Stimulated activated CD4-positive, alpha-beta T cell treated with anti-CD3 and anti-CD28 coated beads, TNF-alpha, amount 100 ng/mL, for 4 hours (primary cell): ENCODE measurements around the gene FNBP1.

Experiments
- DNase-seq, 3 experiments: peaks; one replicate each; pipeline ENCODE4 v3.0.0-alpha.2; 2020; ENCODE audit warnings: low read depth in 3 of 3

FNBP1 gene

DNA sequence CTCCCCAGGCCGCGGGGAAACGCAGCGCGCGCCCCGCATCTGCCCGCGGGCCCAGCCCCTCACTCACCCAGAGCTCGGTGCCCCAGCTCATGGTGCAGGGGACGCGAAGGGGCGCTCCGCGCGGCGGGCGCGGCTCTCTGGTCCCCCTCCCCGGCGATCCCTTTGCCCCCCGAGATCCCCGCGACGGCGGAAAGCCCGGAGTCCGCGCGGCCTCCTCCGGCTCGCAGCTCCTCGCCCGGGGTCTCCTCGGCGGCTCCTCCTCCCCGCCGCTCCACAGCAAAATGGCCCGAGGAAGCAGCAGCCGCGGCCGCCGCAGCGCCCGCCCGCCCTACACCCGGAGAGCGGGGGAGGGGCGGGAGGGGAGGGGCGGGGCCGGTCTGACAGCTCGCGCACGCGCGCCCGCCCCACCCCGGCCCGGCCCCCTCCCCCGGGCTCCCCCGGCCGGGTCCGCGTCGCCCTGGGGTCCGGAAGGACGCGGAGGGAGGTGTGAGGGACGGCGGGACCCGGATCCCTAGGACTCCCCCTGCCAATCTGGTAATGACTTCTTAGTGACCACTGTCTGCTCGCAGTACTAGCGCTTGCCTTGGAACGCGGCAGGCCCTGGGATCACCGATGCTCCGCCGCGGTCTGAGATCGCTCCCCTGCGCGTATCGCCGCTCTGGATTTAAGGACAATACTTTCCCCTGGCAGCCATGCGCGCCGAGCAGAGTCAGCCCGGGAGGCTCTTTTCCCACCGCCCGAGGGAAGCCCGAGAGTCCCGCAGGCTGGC lies at the start of gene FNBP1:
Gene FNBP1 (minus strand): TSS at position 305 of the 769 bp plus-strand sequence. CDS start 214 bp downstream, at position 91.
- DNase-seq = peak; percentile 64 to 75 (median 65)

DNA sequence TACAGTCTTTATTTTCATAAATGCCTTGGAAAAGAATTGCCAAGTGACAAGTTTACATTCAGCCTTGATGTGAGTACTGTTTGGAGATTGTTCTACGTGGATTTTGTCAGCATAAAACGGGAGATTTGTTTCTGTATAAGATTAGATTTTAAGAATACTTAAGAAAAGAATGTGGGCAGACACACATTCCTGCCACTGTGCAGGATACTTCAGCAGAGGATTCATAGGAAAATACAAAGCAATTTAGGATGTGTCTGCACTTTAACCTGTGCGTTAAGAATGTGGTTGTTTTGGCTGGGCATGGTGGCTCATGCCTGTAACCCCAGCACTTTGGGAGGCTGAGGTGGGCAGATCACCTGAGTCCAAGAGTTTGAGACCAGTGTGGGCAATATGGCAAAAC lies 47.9 kb upstream of the FNBP1 start:
- DNase-seq = no peak

DNA sequence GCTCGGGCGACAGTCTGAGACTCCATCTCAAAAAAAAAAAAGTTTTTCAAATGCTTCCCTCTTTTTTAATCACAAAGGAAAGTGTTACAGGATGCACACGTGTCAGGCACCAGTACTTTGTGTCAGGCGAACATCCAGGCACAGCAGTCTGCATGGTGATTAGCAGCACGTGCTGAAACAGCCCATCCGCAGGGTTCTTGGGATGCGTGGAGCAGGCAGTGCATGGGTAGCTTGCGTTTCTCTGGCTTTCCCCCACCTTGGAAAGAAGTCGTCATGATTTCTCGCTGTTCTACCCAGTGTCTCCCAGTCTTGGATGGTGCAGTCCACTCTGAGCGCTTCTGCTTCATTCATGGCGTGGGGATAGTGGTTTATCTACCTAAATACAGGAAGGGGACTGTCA lies 46.2 kb upstream of the FNBP1 start:
- DNase-seq = no peak

DNA sequence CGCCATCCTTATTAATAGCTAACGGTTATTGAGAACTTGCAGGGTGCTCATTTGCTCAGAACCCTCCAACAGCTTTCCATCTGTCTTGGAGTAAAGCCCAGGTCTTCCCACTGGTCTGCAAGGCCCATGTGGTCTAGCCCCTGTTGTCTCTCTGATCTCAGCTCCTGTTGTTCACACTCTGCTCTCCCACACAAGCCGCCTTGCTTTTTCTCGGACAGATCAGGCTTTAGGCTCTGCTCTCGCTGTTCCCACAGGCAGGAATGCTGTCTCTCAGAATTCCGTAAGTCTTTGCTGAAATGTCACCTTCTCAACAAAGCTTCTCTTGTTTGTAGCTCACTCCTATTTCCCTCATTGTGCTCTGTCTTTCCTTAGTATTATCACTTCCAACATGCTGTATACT lies 45.1 kb upstream of the FNBP1 start:
- no peak for DNase-seq

DNA sequence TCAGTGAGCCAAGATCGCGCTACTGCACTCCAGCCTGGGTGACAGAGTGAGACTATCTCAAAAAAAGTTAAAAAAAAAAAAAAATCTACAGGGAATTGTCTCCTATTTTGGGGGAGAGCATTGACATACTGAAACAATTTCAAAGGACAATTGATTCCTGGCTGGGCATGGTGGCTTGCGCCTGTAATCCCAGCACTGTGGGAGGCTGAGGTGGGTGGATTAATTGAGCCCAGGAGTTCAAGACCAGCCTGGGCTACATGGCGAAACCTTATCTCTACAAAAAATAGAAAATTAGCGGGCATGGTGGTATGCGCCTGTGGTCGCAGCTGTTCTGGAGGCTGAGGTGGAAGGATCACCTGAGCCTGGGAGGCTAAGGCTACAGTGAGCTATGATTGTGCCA lies 41.3 kb upstream of the FNBP1 start:
- no peak for DNase-seq

DNA sequence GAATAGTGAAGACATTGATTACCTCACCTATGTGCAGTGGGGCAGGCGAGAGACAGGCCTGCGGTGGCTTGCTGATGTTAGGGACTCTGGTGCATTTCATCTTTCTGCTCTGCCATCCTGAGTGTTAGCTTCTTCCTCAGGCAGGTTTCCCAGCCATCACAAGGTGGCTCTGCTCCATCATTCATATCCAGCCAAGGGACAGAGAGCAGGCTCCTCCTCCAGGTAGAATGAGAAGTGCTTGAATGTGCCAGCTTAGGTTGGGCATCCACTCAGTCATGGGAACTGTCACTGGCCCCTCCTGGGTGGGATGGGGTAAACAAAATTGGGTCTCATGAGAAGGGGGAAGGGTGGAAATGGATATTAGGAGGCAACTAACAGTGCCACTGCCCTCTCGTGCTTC lies 35.6 kb upstream of the FNBP1 start:
- no peak for DNase-seq

DNA sequence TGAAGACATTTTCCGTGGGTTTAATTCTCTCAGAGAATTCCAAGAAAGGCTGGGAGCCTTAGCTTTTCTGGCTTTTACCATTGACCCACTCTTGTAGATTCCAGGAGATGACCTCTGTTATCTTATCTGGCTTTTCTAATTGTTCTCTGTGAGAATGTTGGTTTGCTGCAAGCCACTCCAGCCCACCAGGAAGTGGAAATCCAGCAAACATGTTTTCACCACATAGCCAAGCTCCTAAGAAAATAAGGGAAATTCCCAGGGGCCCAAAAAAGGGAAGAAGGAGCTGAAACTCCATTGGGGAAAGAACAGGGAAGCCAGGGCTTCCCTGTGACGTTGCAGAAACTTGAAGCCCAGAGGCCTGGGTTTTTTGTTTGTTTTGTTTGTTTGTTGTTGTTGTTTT lies 30.4 kb upstream of the FNBP1 start:
- no peak for DNase-seq

DNA sequence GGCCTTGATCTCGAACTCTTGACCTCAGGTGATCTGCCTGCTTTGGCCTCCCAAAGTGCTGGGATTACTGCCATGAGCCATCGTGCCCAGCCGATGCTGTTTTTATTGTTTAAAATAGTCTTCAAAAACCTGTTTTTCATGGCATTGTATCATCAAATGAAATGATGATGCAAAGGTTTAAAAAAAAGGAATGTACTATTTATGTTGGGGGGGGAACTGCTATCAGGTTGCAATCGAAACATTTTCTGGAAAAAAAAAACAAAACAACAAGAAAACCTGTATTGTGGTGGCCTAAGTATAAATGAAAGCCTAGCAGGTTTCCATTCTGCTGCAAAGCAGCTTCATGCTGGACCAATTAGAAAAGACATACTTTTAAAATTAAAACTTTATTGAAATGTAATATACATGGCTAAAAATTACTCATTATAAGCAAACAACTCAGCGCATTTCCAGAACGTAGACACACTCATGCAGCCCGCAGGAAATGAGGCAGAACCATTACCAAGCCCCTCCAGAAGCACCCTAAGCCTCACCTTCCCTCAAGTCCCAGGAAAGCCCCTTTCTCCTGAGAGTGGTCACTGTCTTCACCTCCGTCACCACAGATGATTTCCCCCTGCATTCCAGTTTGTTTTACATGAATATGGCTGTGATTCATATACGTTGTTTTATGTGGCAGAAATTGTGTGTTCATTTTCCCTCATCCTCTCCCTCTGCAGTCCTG lies 29.7 kb upstream of the FNBP1 start:
- no peak for DNase-seq

DNA sequence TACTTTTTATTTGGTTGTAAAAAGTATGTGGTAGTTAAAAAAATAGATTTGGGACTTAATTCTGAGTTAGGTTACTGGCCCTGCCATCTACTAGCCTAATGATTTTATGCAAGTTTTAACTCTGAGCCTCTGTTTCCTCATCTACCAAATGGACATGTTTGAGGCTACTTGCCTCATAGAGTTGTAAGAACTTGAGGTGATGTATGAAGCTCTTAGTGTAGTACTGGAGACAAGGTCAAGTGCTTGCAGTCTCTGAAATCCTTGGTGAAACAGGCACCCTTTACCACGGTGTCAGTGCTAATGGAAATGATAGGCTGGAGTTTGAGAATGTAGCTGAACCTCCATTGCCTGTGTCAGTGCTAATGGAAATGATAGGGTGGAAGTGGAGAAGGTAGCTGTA lies 26.1 kb upstream of the FNBP1 start:
- no peak for DNase-seq

DNA sequence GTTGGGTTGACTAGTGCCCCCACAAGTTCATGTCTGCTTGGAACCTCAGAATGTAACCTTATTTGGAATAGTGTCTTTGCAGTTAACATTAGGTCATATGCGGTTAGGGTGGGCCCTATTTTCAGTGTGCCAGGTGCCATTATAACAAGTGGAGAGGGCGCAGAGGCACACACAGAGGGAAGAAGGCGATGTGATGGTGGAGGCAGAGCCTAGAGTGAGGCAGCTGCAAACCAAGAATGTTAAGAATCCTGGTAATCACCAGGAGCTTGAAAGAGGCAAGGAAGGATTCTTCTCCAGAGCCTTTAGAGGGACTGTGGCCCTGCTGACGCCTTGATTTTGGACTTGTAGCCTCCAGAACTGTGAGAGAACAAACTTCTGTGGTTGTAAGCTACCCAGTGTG lies 21.6 kb upstream of the FNBP1 start:
- no peak for DNase-seq

DNA sequence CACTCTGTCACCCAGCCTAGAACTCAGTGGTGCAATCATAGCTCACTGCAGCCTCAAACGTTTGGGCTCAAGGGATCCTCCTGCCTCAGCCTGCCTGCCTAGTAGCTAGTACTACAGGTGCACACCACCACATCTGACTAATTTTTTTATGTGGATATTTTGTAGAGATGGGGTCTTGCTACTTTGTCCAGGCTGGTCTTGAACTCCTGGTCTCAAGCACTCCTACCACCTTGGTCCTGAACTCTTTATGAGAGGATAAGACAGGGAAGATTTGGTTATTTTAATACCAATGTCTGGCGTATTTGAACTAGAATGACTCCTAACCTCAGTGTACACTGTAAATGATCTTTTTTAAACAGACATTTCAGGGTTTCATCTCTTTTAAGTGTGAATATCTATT lies 19.8 kb upstream of the FNBP1 start:
- no peak for DNase-seq

DNA sequence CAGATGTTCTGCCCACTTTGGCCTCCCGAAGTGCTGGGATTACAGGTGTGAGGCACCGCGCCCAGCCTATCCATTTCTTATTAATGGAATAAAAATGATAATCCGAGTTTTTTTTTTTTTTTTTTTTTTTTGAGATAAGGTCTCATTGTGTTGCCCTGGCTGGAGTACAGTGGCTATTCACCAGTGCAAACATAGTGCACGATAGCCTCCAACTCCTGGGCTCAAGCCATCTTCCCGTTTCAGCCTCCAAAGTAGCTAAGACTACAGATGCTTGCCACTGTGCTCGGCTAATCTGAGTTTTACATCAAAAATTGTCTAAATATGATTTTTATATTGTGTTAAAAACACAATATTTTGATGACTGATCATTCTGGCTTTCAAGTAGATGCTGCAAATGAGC lies 17.3 kb upstream of the FNBP1 start:
- DNase-seq = no peak

DNA sequence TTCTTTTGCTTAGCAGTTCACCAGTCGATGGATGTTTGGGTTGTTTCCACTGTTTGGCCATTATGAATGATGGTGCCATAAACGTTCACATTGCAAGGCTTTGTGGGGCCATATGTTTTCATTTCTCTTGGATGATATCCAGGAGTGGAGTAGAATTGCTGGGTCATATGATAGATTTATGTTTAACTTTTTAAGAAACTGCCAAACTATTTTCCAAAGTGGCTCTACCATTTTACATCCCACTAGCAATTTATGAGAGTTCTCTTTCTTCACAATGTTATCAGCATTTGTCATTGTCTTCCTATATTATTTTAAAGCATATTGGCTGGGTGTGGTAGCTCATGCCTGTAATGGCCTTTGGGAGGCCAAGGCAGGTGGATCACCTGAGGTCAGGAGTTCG lies 15.9 kb upstream of the FNBP1 start:
- DNase-seq = no peak

DNA sequence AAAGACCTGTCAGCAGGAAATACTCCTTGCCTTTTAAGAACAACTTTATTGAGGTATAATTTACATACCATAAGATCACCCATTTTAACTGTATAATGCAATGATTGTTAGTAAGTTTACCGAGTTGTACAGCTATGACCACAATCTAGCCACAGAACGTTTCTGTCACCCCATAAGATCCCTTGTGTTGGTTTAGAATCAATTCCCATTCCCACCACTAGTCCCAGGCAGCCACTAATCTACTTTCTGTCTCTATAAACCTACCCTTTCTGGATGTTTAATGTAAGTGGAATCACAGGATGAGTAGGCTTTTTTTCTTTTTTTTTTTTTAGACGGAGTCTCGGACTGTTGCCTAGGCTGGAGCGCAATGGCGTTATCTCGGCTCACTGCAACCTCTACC lies 15.2 kb upstream of the FNBP1 start:
- DNase-seq = no peak

DNA sequence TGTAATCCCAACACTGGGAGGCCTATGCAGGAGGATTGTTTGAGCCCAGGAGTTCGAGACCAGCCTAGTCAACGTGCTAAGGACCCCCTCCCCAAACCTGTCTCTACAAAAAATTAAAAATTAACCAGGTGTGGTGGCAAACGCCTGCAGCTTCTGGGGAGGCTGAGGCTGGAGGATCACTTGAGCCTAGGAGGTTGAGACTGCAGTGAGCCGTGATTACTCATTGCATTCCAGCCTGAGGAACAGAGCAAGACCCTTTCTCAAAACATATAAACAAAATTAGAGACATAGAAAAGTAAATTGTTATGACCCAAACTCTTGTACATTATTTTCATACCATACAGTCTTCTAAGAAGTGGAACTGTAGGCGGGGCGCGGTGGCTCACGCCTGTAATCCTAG lies 11.8 kb upstream of the FNBP1 start:
- DNase-seq = no peak

DNA sequence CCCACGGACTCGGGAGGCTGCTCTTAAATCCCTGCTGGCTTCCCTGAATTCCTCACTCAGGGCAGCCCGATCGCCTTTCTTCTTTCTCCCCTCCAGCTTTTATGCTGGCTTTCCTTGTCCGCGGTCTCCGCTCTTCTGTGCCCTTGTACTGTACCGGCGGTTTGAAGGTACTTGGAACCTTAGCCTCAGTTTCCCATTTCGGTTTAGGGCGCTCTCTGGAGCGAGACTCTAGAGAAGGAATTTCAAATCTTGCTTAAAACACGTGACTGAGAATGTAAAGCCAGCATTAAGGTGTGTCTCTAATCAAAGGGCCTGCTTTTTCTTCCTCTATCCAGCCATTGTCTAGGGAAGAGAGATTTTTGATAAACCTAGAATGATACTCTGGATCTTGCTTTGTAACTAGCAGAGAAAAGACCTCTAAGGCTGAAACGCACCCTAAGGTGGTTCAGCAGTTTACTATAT lies 11.4 kb upstream of the FNBP1 start:
- DNase-seq = no peak

DNA sequence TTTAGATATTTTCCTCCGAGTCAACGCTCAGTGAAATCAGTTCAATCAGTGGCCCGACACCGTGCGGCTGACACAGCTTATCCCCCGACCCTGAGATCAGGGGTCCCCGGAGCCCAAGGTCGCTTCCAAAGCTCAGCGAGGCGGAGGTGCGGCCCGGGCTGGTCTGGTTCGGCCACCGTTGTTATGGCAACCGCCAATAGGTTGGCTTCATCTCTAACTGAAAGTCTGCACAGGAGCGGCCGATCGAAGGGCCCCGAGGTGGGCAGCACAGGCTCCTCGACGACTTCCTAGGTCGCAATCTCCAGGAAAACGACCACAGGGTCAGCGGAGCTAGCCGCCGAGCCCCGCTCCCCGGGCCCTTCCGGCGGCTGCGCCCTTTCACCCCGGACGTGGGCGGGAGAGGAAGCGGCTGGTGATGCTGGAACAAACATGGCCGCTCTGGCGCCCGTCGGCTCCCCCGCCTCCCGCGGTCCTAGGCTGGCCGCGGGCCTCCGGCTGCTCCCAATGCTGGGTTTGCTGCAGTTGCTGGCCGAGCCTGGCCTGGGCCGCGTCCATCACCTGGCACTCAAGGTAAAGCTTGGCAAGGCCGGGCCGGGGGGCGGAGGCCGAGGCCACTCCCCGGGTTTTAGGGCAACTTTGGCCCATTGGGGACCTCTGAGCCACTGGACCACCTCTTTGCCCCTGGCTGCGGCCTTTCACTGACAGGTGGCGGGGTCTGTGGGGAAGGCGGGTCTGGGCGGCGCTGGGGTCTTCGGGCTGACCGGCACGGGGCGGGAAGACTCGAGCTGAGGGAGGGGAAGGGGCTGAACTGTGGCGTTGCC lies 10.7 kb upstream of the FNBP1 start, which contains the start of gene GPR107:
Gene GPR107 (plus strand): TSS at position 403 of the 821 bp plus-strand sequence. CDS start 27 bp downstream, at position 430.
- peak; percentile 58 to 73 (median 61) for DNase-seq

DNA sequence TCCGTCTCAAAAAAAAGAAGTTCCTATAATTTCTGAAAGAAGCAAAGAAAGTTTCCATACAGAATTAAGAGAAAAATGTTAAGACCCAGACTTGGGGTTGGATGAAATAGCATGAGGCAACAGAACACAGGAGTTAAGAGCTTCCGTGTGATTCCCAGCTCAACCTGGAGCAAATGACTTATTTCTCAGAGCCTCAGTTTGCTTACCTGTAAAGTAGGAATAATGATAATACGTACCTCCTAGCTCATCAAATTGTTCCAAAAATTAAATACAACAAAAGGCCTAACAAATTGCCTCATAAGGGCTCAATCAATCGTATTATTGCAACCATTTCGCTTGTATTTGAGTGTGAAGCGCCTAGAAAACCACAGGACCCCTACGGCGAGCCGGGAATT lies 10.1 kb upstream of the FNBP1 start:
- no peak for DNase-seq

DNA sequence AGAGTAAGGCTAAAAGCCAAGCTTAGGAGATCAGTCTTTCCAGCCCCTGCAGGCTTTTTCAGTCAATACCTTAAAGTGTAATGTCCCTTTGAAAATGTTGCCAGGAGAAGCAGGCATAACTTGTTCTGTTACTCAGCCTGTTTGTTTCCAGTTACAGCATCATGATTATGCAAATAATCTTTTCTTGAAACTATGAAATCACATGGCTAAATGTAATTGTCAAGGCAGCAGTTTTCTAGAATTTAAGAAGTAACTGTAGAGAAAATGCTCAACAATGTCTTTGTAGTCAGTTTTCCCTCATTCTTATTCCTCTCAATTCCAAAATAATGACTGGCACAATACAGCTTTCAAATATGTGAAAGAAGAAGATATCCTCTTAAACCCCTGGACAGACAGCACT lies 8.9 kb upstream of the FNBP1 start:
- DNase-seq = no peak

DNA sequence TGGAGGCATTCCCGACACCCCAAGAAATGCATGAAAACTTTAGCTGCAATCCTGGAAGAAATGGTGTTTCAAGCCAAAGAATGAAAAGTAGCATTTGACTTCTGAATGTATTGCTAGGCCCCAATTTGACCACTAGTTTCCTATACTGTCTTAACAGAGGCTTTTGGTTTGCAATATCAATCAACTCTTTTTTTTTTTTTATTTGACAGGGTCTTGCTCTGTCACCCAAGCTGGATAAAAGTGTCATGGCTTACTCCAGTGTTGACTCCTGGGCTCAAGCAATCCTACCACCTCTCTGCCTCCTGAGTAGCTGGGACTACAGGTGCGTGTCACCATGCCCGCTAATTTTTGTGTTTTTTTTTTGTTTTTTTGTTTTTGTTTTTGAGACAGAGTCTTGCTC lies 7.5 kb upstream of the FNBP1 start:
- no peak for DNase-seq

DNA sequence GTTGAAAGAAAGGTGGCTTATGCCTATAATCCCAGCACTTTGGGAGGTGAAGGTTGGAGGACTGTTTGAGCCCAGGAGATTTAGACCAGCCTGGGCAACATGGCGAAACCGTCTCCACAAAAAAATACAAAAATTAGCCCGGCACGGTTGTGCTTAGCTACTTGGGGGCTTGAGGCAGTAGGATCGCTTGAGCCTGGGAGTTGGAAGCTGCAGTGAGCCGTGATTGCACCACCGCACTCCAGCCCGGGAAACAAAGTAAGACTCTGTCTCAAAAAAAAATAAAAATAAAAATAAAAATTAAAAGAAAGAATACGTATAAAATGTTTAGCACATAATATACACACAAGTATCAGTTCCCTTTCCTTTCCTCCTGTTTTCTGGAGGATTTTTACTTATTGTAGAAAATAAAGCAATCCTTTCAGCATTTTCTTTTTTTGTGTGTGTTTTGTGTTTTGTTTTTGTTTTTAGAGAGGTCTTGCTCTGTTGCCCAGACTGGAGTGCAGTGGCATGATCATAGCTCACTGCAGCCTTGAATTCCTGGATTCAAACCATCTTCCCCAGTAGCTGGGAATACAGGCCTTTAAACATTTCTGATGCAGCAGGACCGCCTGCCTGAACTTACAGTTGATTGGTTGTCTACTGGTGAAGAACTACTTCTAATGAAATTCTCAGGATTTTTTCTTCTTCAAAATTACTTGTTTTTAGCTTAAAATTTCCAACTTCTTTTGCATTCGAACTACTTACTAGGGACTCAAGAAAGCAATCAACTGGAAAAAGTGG lies 6.6 kb upstream of the FNBP1 start:
- no peak for DNase-seq
